ENCODE results near the gene SLC39A7.

GRCh38 chr6:33211136-33211535 lies 10.5 kb downstream of the SLC39A7 start:
- TF ChIP-seq CTCF (conservative IDR thresholded peaks at IDR 0.05; ENCODE audit: low read depth, low read length) (no peak), EZH2 (IDR thresholded peaks at IDR 0.05; ENCODE audit: low read length, unreplicated experiment) (no peak), EZH2phosphoT487 (IDR thresholded peaks at IDR 0.05; ENCODE audit: borderline replicate concordance, low read length) (no peak)
